Astrocyte (in vitro differentiated cells and primary cell): Measurements from ENCODE around the gene PUM2. TPM values are rescaled to one million over a fixed set of nuclear protein-coding genes. Genes with fewer than 3 reads are reported as not detected.
"Not testable (repeated sequence)": the region's sequence is repeated elsewhere in the genome, so short reads cannot be mapped to it uniquely, and the experiment has no call there.

ENCODE experiments used
- DNase-seq: peaks from one replicate; pipeline ENCODE4 v3.0.0-alpha.2; 2010; ENCODE audit warnings: low read depth
- FAIRE-seq: peaks from 2 replicates; lab custom pipeline; 2011; peaks lifted over from hg19 to GRCh38; lab: Jason Lieb, UNC
- H2AFZ ChIP-seq: 2 replicates; pipeline ENCODE4 v1.6.0; 2012; ENCODE audit warnings: low read depth, low read length, inconsistent platforms
- H3K27ac ChIP-seq: 2 replicates; pipeline ENCODE4 v1.5.1; 2011; ENCODE audit warnings: low read depth, low read length, inconsistent platforms
- H3K27me3 ChIP-seq: 2 replicates; pipeline ENCODE4 v1.6.0; 2011; ENCODE audit warnings: low read length, inconsistent platforms; ENCODE audit not compliant: insufficient read depth
- H3K36me3 ChIP-seq: 2 replicates; pipeline ENCODE4 v1.5.1; 2011; ENCODE audit warnings: low read length, inconsistent platforms; ENCODE audit not compliant: insufficient read depth
- H3K4me1 ChIP-seq: 2 replicates; pipeline ENCODE4 v1.5.1; 2011; ENCODE audit warnings: low read length, inconsistent platforms; ENCODE audit not compliant: insufficient read depth
- H3K4me2 ChIP-seq: 2 replicates; pipeline ENCODE4 v1.6.0; 2012; ENCODE audit warnings: low read length, inconsistent platforms
- H3K4me3 ChIP-seq: 2 replicates; pipeline ENCODE4 v1.5.1; 2011; ENCODE audit warnings: low read depth, mild to moderate bottlenecking, low read length, inconsistent platforms; ENCODE audit not compliant: insufficient read depth
- H3K79me2 ChIP-seq: 2 replicates; pipeline ENCODE4 v1.6.0; 2012; ENCODE audit warnings: mild to moderate bottlenecking, low read length, inconsistent platforms; ENCODE audit not compliant: insufficient read depth
- H3K9ac ChIP-seq: 2 replicates; pipeline ENCODE4 v1.6.0; 2012; ENCODE audit warnings: mild to moderate bottlenecking, low read length, inconsistent platforms
- H3K9me3 ChIP-seq: 2 replicates; pipeline ENCODE4 v1.5.1; 2012; ENCODE audit warnings: low read depth, mild to moderate bottlenecking, low read length, inconsistent platforms; ENCODE audit not compliant: insufficient read depth
- H4K20me1 ChIP-seq: 2 replicates; pipeline ENCODE4 v1.6.0; 2012; ENCODE audit warnings: low read length, inconsistent platforms; ENCODE audit not compliant: insufficient read depth
- H3K27ac Mint-ChIP-seq: one replicate; pipeline ENCODE4 v1.8.0; 2021; ENCODE audit warnings: mild to moderate bottlenecking, mixed read lengths; ENCODE audit not compliant: unreplicated experiment
- H3K27me3 Mint-ChIP-seq: one replicate; pipeline ENCODE4 v1.8.0; 2021; ENCODE audit warnings: low read depth, mixed read lengths; ENCODE audit not compliant: unreplicated experiment
- H3K36me3 Mint-ChIP-seq: one replicate; pipeline ENCODE4 v1.8.0; 2021; ENCODE audit warnings: low read depth, mixed read lengths; ENCODE audit not compliant: unreplicated experiment
- H3K4me1 Mint-ChIP-seq: one replicate; pipeline ENCODE4 v1.8.0; 2021; ENCODE audit warnings: low read depth, mixed read lengths; ENCODE audit not compliant: unreplicated experiment
- H3K4me3 Mint-ChIP-seq: one replicate; pipeline ENCODE4 v1.8.0; 2021; ENCODE audit warnings: mild to moderate bottlenecking, moderate library complexity, mixed read lengths; ENCODE audit not compliant: unreplicated experiment
- H3K9me3 Mint-ChIP-seq: one replicate; pipeline ENCODE4 v1.8.0; 2021; ENCODE audit warnings: mild to moderate bottlenecking, mixed read lengths; ENCODE audit not compliant: unreplicated experiment
- EZH2 ChIP-seq: IDR thresholded peaks from 2 replicates; pipeline ENCODE4 v1.6.1; 2012; ENCODE audit warnings: mild to moderate bottlenecking, low read length, inconsistent platforms; ENCODE audit not compliant: insufficient read depth
- total RNA-seq: library from RNA; stranded (reverse); gene quantifications from 2 replicates; pipeline ENCODE4 v1.2.1, GENCODE V29; 2021
- TF ChIP-seq, protein P1 (sequence below): IDR thresholded peaks from 2 replicates; pipeline ENCODE4 v1.5.1; 2011; ENCODE audit warnings: low read depth, mild to moderate bottlenecking, inconsistent platforms, low read length, moderate library complexity; ENCODE audit not compliant: insufficient read depth

The PUM2 gene
- total RNA-seq, 1 donor from 2014 or later, result 69.4 TPM

DNA sequence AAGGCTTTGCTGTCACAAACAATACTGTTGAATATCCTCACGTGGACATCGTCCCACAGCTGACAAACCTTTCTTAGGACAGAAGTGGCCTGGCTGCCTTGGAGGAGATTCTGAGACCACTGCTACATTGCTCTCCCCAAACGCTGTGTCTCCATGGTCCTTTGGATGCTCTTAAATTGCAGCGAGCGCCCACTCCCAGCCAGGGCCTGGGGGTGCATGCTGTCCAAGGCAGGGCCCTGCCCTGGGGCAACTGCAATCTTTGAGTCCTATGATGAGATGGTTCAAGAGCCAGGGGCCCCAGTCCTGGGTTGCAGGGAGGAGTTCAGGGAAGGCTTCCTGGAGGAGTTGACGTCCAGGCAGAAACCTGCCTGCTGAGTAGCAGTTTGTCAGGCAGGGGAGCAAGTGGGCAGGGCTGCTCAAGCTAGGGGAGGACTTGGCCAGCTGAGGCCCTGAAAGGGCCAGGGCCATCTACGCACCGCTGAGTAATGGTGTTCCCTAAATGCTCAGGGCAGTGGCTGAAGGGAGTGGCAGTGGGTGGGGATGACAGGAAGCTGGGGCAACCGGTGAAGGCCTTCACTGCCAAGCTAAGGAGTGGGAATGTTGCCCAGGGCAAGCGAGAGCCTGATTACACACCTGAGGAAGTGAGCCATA, 114.9 kb downstream of the PUM2 start:
- Mint-ChIP-seq H3K4me3 (no peak overlapping the region), H3K9me3 (no peaks in the 10 kb centered on the region), H3K4me1 (peaks cover 15% of the 10 kb centered on the region), H3K36me3 (no peaks in the 10 kb centered on the region), H3K27me3 (no peaks in the 10 kb centered on the region), H3K27ac (no peak overlapping the region)
- H3K9me3 ChIP-seq, result peaks cover 3% of the 10 kb centered on the region
- no peaks in the 10 kb centered on the region for H4K20me1 ChIP-seq
- H2AFZ ChIP-seq, result no peak overlapping the region
- H3K27ac ChIP-seq, result no peak overlapping the region
- peaks cover 5% of the 10 kb centered on the region for H3K4me1 ChIP-seq
- no peak overlapping the region for H3K4me2 ChIP-seq
- no peaks in the 10 kb centered on the region for H3K27me3 ChIP-seq
- FAIRE-seq, result no peak
- H3K9ac ChIP-seq, result no peak overlapping the region
- no peak for TF ChIP-seq EZH2
- TF ChIP-seq, protein P1, sequence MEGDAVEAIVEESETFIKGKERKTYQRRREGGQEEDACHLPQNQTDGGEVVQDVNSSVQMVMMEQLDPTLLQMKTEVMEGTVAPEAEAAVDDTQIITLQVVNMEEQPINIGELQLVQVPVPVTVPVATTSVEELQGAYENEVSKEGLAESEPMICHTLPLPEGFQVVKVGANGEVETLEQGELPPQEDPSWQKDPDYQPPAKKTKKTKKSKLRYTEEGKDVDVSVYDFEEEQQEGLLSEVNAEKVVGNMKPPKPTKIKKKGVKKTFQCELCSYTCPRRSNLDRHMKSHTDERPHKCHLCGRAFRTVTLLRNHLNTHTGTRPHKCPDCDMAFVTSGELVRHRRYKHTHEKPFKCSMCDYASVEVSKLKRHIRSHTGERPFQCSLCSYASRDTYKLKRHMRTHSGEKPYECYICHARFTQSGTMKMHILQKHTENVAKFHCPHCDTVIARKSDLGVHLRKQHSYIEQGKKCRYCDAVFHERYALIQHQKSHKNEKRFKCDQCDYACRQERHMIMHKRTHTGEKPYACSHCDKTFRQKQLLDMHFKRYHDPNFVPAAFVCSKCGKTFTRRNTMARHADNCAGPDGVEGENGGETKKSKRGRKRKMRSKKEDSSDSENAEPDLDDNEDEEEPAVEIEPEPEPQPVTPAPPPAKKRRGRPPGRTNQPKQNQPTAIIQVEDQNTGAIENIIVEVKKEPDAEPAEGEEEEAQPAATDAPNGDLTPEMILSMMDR, result no peak
- no peaks in the 10 kb centered on the region for H3K79me2 ChIP-seq
- no peak for DNase-seq
- H3K4me3 ChIP-seq, result no peak overlapping the region
- no peaks in the 10 kb centered on the region for H3K36me3 ChIP-seq

DNA sequence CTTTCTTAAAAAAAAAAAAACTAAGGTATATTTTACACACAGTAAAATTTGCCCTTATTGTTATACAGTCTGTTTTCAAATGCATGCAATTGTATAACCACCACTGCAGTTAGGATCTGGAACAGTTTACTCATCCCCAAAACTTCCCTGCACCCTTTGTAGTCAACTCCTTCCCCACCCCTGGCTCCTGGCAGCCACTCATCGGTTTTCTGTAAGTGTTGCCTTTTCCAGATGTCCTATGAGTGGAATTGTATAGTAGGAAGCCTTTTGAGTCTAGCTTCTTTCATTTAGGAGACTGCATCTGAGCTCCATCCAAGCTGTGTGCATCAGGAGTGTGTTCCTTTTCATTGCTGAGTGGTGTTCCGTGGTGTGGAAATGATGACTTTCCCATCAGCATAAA, 116.0 kb downstream of the PUM2 start:
- H3K79me2 ChIP-seq, H3K4me3 Mint-ChIP-seq, H3K4me2 ChIP-seq, H3K4me1 ChIP-seq, H3K9me3 ChIP-seq, H3K27ac ChIP-seq, H3K9me3 Mint-ChIP-seq, DNase-seq, H3K9ac ChIP-seq, H3K4me3 ChIP-seq, H3K36me3 Mint-ChIP-seq, H3K27ac Mint-ChIP-seq, H2AFZ ChIP-seq, H4K20me1 ChIP-seq, H3K27me3 Mint-ChIP-seq, H3K27me3 ChIP-seq, H3K36me3 ChIP-seq, FAIRE-seq: not testable (repeated sequence)
- H3K4me1 Mint-ChIP-seq, result peaks cover 15% of the 10 kb centered on the region

GRCh38 chr2:20232837-20233207, 117.8 kb downstream of the PUM2 start:
- Histone ChIP-seq H3K36me3 (no peaks in the 10 kb centered on the region), H3K9ac (no peak overlapping the region), H4K20me1 (no peaks in the 10 kb centered on the region), H2AFZ (no peak overlapping the region), H3K4me3 (no peak overlapping the region), H3K4me2 (no peak overlapping the region), H3K27ac (no peak overlapping the region), H3K9me3 (peaks cover under 1% of the 10 kb centered on the region), H3K79me2 (no peaks in the 10 kb centered on the region), H3K27me3 (no peaks in the 10 kb centered on the region), H3K4me1 (peaks cover 5% of the 10 kb centered on the region)
- no peak for DNase-seq
- no peaks in the 10 kb centered on the region for H3K36me3 Mint-ChIP-seq
- peaks cover 15% of the 10 kb centered on the region for H3K4me1 Mint-ChIP-seq
- no peaks in the 10 kb centered on the region for H3K9me3 Mint-ChIP-seq
- no peak for FAIRE-seq
- peaks cover 3% of the 10 kb centered on the region for H3K27me3 Mint-ChIP-seq
- no peak for TF ChIP-seq EZH2
- TF ChIP-seq, protein P1, result no peak
- H3K27ac Mint-ChIP-seq, result no peak overlapping the region
- H3K4me3 Mint-ChIP-seq, result no peak overlapping the region
